Measurements from ENCODE around the gene PEG3. TPM values are rescaled to one million over a fixed set of nuclear protein-coding genes. Genes with fewer than 3 reads are reported as not detected.

The PEG3 gene
- total and polyA plus RNA-seq, 10 of the 15 experiments (the other 5 are each of a cell fraction or from before 2014, with no cell fraction given) = 0.03 to 0.33 TPM; not detected in 8

GRCh38 chr19:56808717-56809392, 31.7 kb downstream of the PEG3 start (continued):
- TF ChIP-seq NFYB (IDR thresholded peaks at IDR 0.05; ENCODE audit: insufficient read depth, low read depth, low read length) = no peak
- TF ChIP-seq POLR2A (IDR thresholded peaks at IDR 0.05; ENCODE audit: low read depth, low read length) = no peak

GRCh38 chr19:56806639-56807038, 33.9 kb downstream of the PEG3 start:
- no peak for DNase-seq (ENCODE audit: low read depth, low spot score)
- no peaks in the 10 kb centered on the region; the same call in 2 of the 3 replicates for H3K9me3 ChIP-seq (replicated peaks; ENCODE audit: control insufficient read depth, insufficient read depth, low read length)
- no peaks in the 10 kb centered on the region for H3K36me3 ChIP-seq (ENCODE audit: control insufficient read depth in 2 of 2, insufficient read depth in 2 of 2, low read length in 1 of 2)
- POLR2A ChIA-PET = no interaction called here
- no peak overlapping the region for H2AFZ ChIP-seq (ENCODE audit: control insufficient read depth, low read depth, low read length)
- intact Hi-C loops (cut with micrococcal nuclease; ENCODE audit: unreplicated experiment) (no loop called here), in situ Hi-C loops (cut with MboI) (no loop called here)
- CTCF ChIA-PET = no interaction called here
- H4K20me1 ChIP-seq (ENCODE audit: control insufficient read depth, insufficient read depth) = no peaks in the 10 kb centered on the region
- H3K9ac ChIP-seq (ENCODE audit: control insufficient read depth, insufficient read depth, low read length) = no peak overlapping the region
- SMC1A ChIA-PET (ENCODE audit: uncharacterized antibody, unreplicated experiment) = no interaction called here
- BruUV-seq (replicated peaks) = no TSS peak
- no peak for ATAC-seq
- no peak for FAIRE-seq
- no peak overlapping the region for H3K27ac ChIP-seq (ENCODE audit: control insufficient read depth, insufficient read depth)
- no peaks in the 10 kb centered on the region for H3K4me1 ChIP-seq (ENCODE audit: control insufficient read depth, insufficient read depth, low read length)
- RAD21 ChIA-PET (ENCODE audit: unreplicated experiment) = no interaction called here
- no peaks in the 10 kb centered on the region for H3K27me3 ChIP-seq (replicated peaks in 1 of 2; ENCODE audit: control insufficient read depth in 2 of 2, insufficient read depth in 2 of 2, low read length in 1 of 2)
- H3K79me2 ChIP-seq (ENCODE audit: control insufficient read depth, insufficient read depth, low read length) = no peaks in the 10 kb centered on the region
- H3K4me3 ChIP-seq = no peak overlapping the region
- H3K4me2 ChIP-seq (ENCODE audit: control insufficient read depth, insufficient read depth) = no peak overlapping the region
- TF ChIP-seq CBFB (IDR thresholded peaks at IDR 0.05; ENCODE audit: low read depth) (no peak), NFXL1 (IDR thresholded peaks at IDR 0.05; ENCODE audit: borderline replicate concordance) (no peak), KAT2A (conservative IDR thresholded peaks at IDR 0.05; ENCODE audit: control insufficient read depth, low read depth, low read length) (no peak), PRDM15 (CRISPR knock-in tag; IDR thresholded peaks at IDR 0.05) (no peak), ASH2L (IDR thresholded peaks at IDR 0.05; ENCODE audit: borderline replicate concordance, low read depth) (no peak), BCL11A (IDR thresholded peaks at IDR 0.05; ENCODE audit: low read depth, low read length) (no peak), BHLHE40 (IDR thresholded peaks at IDR 0.05; ENCODE audit: borderline replicate concordance in 1 of 2, low read depth in 2 of 2, low read length in 1 of 2) (no peak), SUZ12 (IDR thresholded peaks at IDR 0.05; ENCODE audit: unreplicated experiment) (no peak), SMC3 (IDR thresholded peaks at IDR 0.05; ENCODE audit: borderline replicate concordance, low read length) (no peak), HDAC6 (IDR thresholded peaks at IDR 0.05; ENCODE audit: unreplicated experiment) (no peak), CBX5 (IDR thresholded peaks at IDR 0.05; ENCODE audit: low read depth) (no peak), CTCF (IDR thresholded peaks at IDR 0.05 in 2 of 3, conservative IDR thresholded peaks at IDR 0.05 in 1 of 3; ENCODE audit: control insufficient read depth in 2 of 3, extremely low read depth in 1 of 3, insufficient read depth in 1 of 3, low read depth in 3 of 3, low read length in 3 of 3) (no peak), CREB1 (IDR thresholded peaks at IDR 0.05; ENCODE audit: low read depth) (no peak)
